Stimulated activated CD4-positive, alpha-beta T cell treated with anti-CD3 and anti-CD28 coated beads, Interleukin-1b, Interleukin-23, amount 100 ng/mL, for 1 hour (primary cell): ENCODE measurements around the gene UCHL3.
"Not testable (repeated sequence)": the region's sequence is repeated elsewhere in the genome, so short reads cannot be mapped to it uniquely, and the experiment has no call there.

Source experiments
- DNase-seq, 2 donors: peaks; one replicate each; pipeline ENCODE4 v3.0.0-alpha.2; 2020; ENCODE audit warnings: low read depth in 2 of 2

UCHL3 gene

GRCh38 chr13:75549262-75550158 lies at the start of gene UCHL3:
UCHL3 (plus strand) TSS chr13:75549791; CDS start chr13:75549821, 30 bp downstream.
- DNase-seq = peak; percentile 93 to 95

GRCh38 chr13:75505327-75505726 lies 44.3 kb upstream of the UCHL3 start:
- no peak for DNase-seq

GRCh38 chr13:75506018-75506417 lies 43.6 kb upstream of the UCHL3 start:
- no peak for DNase-seq

DNA sequence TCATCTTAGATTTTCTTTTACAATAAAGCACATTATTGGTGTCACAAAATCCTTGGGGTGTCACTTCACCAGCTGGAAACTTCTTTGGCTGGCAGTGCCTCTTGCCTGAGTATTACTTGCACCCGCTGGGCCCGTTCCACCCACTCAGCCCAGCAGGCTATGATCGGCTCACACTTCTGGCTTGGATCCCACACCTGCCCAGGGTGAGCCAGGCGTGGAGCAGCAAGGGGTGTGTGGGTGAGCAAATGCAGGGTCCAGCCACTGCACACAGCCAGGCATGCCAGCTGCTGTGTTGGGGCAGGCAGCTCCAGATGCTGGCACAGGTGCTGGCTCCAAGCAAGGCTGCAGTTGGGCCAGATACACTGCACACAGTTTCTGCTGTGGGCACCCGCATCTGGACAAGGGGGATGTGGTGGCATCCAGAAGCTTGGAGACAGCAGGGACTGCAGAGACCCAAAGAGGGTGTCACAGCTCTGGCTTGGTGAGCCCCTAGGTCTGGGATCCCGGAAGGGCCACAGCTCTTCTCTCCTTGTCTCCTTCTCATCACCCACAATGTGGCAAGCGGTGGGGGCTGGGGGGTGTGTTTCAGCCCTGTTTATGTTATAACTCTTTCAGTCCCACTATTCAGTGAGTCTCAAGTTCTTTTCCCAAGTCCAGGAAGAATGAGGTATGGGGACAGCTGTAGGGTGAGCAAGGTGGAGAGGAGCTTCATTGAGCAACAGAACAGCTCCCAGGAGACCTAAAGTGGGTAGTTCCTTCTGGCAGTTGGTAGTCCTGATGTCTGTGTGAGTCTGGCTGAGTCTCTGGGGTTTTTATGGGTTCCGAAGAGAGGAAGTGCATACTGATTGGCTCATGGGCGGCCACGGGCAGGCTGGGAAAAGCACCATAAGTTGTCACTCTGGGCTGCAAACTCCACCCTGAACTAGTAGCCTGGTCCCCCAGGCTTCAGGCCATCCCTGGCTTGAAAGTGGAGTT lies 42.3 kb upstream of the UCHL3 start:
- no peak for DNase-seq

GRCh38 chr13:75508002-75508548 lies 41.5 kb upstream of the UCHL3 start:
- no peak for DNase-seq

DNA sequence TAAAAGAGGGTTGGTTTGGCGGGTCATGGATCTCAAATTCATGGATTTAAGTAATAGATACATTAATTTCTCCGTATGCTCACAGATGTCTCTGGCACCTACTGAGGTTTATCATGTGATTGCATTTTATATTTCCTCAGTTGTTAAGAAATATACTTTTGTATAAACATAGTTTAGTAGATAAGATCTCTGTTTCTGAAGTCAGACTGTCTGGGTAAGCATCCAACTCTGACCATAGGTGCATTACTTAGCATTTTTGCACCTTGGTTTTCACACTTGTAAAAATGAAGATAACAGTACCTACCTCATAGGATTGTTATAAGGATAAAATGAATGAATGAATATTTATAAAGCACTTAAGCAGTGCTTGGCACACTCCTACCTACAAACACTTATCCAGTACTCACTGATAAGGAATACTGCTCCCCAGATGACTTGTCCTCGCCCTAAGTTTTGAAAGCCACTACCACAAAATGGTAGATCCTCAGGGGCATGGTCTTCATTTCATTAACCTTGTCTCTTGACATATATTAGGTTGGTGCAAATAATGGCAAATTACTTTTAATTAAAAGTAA lies 38.5 kb upstream of the UCHL3 start:
- no peak for DNase-seq

- no peak for DNase-seq
Measured at GRCh38 chr13:75512253-75512652, 37.3 kb upstream of the UCHL3 start.

GRCh38 chr13:75513271-75513670 lies 36.3 kb upstream of the UCHL3 start:
- no peak for DNase-seq

DNA sequence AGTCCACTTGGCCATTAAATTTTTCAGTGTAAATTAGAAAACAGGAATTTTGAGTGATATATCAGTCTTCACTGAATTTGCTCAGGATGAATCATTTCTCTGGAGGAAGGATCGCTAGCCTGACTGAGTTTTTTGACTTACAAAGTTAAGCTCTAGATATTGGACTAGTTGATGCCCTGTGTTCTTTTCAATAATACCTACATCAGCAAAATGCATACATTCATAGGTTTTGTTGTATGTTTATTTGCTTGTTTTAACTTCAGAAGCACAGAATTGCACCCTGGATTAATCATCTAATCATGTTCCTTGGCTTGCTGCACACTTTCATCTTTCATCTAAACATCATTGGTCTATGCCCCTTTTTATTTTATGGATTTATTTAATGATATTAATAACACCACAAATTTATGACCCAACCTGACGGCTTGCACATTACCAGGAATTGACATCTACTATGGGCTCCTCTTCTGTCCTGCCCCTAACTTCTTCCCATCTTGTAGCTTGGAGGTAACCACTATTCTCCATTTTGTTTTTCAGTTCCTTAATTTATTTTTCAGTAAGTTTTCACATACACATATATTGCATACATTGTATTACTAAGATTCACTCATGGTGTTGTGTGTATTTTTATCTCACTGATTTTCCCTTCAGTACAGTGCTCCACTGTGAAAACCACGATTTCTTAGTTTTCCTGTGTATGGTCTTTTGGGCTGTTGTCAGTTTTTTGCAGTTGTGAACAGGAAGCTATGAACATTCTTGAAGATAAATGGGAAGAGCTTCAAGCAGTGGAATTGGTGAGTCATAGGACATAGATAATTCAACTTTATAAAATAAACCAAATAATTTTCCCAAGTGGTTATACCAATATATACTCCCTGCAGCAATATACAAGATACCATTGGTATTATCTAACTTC lies 35.3 kb upstream of the UCHL3 start:
- DNase-seq = no peak

GRCh38 chr13:75518439-75519088 lies 31.0 kb upstream of the UCHL3 start:
- no peak for DNase-seq

DNA sequence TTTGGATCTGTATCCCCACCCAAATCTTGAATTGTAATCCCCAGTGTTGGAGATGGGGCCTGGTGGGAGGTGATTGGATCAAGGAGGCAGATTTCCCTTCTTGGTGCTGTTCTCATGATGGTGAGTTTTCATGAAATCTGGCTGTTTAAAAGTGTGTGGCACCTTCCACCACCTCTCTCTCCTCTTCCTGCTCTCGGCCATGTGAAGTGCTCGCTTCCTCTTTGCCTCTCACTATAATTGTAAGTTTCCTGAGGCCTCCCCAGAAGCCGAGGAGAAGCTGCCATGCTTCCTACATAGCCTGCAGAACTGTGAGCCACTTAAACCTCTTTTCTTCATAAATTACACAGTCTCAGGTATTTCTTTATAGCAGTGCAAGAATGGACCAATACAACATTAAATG lies 27.6 kb upstream of the UCHL3 start:
- no peak for DNase-seq

DNA sequence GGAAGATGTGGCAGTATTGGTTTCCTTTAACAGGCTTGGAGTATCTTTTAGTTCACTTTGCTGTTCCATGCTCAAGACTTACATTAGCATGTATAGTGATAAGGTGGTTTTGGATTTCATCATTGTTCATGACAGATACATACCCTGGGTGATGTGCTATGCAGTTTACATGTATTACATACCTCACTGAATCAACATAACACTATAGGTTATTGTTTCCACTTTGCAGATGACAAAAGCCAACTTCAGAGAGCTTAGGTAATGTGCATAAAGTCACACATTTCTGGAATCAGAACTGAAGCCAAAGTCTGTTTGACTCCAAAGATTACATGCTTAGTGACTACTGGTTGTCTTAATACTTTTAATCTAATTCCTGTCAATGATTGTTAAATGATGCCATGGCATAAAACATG lies 19.0 kb upstream of the UCHL3 start:
- no peak for DNase-seq

GRCh38 chr13:75533861-75534260 lies 15.7 kb upstream of the UCHL3 start:
- DNase-seq = no peak

GRCh38 chr13:75537401-75538365 lies 11.9 kb upstream of the UCHL3 start, which contains the start of gene COMMD6:
COMMD6 (minus strand) TSS chr13:75537841; CDS start chr13:75537805, 36 bp downstream.
- peak in 1 of 2 donors; percentile 34 for DNase-seq

DNA sequence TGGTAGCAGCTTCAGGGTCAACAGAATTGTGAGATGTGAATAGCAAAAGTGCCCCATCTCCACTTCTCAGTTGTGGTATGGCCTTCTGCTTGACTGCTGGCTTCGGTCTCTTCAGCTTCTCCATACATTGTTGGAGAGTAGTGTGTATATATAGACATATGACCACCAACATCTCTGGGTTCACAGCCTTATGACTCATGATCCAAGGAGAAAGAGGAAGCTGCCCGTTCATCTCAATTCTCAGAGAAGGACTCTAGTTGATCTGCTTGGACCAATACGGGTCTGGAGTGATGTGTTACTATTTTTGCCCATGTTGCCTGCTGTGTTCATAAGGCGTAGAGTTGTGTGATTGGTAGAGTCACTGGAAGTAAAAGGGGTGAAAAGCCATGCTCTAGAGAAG lies 8.3 kb upstream of the UCHL3 start:
- no peak for DNase-seq

DNA sequence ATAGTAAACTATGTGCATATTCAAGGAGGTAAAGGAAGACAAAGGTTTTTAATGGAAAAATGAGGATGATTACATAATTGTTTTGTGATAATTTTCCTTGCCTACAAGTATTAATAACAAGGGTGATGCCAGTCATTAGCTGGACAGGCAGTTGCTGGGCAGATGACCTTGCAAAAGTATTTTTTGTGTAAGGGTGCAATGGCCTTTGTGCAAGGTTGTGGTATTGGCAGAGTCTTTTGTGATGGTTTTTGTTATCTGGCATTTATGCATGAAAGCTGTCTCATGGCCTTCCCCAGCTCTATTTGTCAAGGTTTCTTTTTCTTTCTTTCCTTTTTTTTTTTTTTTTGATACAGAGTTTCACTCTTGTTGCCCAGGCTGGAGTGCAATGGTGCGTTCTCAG lies 7.6 kb upstream of the UCHL3 start:
- no peak for DNase-seq

GRCh38 chr13:75544681-75545330 lies 4.8 kb upstream of the UCHL3 start:
- DNase-seq = no peak

- not testable (repeated sequence) for DNase-seq
Measured at GRCh38 chr13:75545386-75545785, 4.2 kb upstream of the UCHL3 start.
